Renal cortical epithelial cell (primary cell): ENCODE data around the gene TNFAIP6. TPM values are rescaled to one million over a fixed set of nuclear protein-coding genes. Genes with fewer than 3 reads are reported as not detected.
"Not testable (repeated sequence)": the region's sequence is repeated elsewhere in the genome, so short reads cannot be mapped to it uniquely, and the experiment has no call there.

ENCODE experiments used
- DNase-seq: peaks from one replicate; pipeline ENCODE4 v3.0.0-alpha.2; 2011; ENCODE audit warnings: low read depth
- total RNA-seq: library from RNA; depleted of rRNA; stranded (reverse); fragments of >200 nt; gene quantifications from 2 replicates; pipeline ENCODE4 v1.2.3, GENCODE V29; 2014

TNFAIP6 gene
- total RNA-seq, 1 donor from 2014 or later = 1.8 TPM

DNA sequence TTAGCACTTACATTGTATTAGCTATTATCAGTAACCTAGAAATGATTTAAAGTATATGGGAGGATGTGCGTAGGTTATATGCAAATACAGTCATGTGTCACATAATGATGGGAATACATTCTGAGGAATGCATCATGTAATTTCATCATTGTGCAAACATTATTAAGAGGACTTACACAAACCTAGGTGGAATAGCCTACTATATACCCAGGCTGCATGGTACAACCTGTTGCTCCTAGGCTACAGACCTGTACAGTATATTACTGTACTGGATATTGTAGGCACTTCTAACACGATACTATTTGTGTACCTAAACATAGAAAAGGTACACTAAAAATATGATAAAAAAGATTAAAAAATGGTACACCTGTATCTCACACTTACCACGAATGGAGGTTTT is 60.3 kb downstream of the TNFAIP6 start:
- no peak for DNase-seq

- DNase-seq = not testable (repeated sequence)
Observed at GRCh38 chr2:151421681-151422080, 64.3 kb downstream of the TNFAIP6 start.

- no peak for DNase-seq
Observed at GRCh38 chr2:151422917-151423439, 65.6 kb downstream of the TNFAIP6 start.

DNA sequence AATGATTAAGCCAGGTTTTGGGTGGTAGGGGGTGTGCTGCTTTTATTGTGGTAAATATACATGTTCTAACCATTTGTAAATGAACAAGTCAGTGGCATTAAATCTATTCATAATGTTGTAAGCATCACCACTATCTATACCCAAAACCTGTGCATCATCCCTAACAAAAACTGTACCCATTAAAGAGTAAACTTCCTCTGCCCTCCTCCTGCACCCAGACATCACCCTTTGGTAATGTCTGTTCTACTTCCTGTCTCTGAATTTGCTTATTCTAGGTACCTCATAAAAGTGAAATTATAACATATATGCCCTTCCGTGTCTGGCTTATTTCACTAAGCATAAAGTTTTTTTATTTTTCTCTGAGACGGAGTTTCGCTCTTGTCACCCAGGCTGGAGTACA is 66.4 kb downstream of the TNFAIP6 start:
- no peak for DNase-seq

Other genes starting within 250 kb of the TNFAIP6 start
- 3.6 and 10.4 TPM in 2 replicates for gene RBM43, start 95.7 kb upstream of the TNFAIP6 start, total RNA-seq
- gene NMI, start 67.9 kb upstream of the TNFAIP6 start, total RNA-seq = 23.9 and 51.1 TPM in 2 replicates
- 36.5 and 41.8 TPM in 2 replicates for gene RIF1, start 52.3 kb downstream of the TNFAIP6 start, total RNA-seq